HG02938 (cell line): ENCODE results near the gene CXCR3.

Source experiments
- ATAC-seq: cut with Tn5 transposase; IDR thresholded peaks from one replicate; pipeline ENCODE4 v1.9.1; 2021; ENCODE audit warnings: mild to moderate bottlenecking, moderate library complexity; ENCODE audit not compliant: unreplicated experiment

CXCR3 gene

DNA sequence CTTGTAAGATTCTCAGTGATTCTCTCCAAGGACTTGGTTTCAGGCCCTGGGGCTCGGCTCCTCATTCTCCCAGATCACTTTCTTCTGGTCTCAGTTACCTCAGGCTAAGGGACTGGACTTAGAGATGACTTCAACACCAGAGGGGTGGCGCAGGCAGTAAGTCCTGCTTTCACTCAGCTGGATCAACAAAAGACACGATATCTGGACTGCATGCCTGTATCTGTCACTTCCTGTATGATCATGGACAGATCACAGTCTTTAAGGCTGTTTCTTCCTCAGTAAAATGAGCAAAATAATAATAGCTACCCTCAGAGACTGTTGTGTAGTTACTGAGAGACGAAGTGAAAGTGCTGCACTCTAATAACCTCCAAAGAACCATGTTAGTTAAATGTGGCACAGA is 19.5 kb upstream of the CXCR3 start:
- no peak for ATAC-seq

DNA sequence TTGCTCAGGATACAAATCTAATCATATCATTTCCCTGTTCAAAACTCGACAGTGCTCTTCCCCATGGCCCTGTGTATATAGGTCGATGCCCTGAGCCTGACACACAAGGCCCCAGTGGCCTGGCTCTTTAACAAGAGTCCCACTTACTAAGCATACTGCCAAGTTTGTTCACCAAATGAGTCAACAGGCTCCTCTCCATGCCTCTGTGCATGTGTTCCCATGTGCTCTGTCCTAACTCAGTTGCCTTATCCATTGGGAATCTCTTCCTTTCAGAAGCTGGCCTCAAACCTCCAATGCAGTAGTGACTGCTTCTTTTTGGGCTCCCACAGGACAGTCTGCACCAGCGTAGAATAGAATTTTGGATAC is 18.9 kb upstream of the CXCR3 start:
- ATAC-seq = no peak

DNA sequence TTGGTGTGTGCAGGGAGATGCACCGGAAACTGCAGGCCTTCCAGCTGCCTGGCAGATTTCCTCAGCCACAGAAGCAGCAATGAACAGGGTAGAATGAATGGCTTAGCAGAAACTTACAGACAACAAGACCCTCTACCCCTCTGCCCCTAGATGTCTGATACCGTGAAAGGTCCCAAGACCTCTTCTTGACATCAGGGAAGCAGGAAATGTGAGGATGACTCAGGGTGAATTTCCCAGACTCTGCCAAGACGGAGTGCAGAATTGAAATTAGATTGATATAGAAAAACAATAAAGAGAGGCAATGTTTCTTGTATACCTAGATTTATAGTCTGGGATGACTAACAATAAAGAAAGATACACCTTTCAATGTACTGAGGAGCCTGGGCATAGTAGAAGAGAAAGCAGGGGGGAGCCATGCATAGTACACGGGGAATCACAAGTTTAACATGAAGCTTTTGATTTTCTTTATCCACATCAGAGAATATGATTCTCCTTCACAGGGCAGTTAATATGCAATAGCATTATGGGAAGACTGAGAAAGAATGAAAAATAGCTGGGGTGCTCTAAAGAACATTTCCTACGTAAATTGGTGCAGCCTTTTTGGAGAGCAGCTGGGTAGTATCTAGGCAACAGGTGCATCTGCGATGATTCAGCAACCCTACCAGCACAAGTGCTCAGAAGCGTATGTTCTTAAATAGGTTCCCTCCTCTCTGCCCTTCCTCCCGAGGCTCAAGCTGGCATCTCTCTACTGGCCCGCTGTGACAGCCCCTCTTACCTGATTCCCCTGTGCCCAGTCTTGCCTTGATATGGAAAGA is 18.3 kb upstream of the CXCR3 start:
- no peak for ATAC-seq

DNA sequence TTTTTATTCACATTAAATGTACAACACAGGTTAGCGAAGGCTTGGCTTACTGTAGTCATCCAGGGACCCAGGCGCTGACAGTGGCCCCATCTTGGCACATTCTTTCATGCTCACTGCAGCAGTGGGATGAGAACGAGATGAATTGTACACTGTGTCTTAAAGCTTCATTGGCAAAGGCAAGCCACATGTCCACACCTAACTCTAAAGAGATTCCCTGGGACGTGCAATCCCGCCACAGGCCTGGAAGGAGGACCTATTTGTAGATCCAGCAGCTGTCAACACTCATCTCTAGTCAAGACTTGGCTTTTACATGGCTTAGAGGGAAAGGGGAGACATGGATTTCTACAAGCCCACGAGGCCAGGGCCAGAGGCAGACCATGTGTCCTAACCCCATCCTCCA is 16.1 kb upstream of the CXCR3 start:
- no peak for ATAC-seq

DNA sequence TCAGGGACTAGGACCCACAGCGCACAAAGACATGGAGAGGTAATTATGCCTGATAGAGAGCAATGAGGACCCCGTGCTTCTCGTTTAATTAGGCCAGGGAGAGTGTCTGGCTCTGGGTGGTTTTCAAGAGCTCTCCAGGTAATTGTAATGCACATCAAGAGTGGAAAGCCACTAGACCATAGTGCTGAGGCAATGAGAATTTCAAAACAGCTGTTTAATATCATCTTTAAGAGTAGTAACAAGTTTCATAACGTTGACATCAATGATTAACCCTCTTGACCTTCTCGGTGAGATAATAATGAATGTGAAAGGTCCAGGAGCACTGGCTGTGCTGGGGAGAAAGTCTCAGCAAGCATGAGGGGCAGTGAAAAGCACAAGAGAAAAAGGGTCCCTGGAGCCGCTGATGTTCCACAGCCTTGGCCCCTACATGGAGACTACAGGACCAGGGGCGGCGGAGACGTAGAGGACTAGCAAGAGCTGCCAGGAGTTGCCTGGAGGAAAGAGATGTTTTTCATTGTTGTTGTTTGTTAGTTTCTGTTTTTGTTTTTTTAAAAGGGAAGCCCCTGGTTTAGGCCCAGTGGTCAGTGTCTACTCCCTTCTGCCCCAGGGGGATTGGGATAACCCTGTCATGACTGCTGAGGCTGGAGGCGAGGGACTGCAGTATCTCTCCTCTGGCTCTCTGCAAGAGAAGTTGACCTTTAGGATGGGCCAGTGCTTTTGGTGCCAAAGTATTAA is 14.8 kb upstream of the CXCR3 start:
- ATAC-seq = peak; percentile 63

DNA sequence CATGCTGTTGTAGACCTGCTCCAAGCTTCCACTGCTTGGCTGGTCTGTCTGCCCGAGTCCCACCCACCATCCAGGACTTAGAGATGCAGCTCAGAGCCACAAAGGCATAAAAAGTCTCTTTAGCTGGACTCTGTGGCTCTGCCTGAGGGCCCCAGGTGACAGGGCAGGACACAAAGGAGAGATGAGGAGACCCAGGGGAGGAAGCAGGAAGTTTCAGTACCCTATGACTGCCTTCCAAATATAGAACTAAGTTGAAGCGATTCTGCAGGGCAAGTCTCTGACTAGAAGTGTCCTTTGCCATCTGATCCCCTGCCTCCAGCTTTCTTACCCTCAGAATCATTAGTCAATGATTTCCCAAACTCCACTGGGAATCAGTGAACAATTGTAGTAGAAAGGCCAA is 11.2 kb upstream of the CXCR3 start:
- ATAC-seq = no peak

DNA sequence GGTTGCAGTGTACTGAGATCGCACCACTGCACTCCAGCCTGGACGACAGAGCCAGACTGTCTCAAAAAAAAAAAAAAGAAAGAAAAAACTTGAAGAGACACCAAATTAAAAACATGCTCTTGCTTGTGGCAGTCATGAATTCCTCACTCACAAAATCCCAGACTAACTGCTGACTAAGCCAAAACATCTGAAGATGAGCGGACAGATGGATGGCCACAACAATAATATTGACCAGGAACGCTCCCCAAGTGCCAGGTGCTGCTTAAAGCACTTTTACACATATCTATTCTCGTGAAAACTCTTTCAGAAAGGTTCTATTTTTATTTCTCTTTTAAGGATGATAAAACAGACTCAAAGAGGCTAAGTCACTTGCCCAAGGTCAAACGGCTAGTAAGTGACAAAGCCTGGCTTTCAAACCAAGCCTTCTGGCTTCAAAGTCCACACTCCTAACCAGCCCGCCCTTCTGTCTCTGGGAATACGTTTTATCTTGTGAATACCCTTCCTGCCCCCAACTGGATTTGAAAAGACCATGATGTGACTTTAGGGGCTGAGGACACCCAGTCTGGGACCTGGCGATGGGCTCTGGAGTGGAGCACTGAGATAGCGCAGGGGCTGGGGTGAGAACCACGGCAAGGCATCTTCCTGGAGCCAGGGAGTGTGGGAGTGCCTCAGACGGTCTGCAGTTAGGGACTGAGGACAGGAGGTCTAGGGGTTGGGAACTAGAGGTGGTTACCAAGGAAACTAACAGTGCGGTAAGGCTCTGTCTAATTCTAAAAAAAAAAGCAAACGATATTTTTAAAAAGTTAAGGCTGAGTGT is 9.5 kb upstream of the CXCR3 start:
- ATAC-seq = no peak

DNA sequence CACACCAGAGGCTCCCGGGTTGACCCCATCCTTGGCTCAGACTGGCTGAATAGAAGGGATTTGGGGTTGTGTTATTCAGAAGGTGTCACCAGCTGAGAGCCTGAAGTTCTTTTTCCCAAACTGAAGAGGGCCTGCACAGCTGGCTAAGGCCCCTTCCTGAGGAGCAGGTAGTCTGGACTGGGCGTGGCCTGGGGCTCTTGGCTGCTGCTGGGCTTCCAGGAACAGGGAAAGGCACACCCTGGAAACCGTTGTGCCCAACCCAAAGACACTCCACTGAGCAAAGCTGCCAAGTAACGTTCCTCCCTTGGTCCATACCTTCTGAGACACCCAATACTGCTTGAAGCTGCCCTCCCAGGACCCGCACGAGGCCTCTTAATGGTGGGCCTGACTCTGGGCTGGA is 8.3 kb upstream of the CXCR3 start:
- no peak for ATAC-seq

DNA sequence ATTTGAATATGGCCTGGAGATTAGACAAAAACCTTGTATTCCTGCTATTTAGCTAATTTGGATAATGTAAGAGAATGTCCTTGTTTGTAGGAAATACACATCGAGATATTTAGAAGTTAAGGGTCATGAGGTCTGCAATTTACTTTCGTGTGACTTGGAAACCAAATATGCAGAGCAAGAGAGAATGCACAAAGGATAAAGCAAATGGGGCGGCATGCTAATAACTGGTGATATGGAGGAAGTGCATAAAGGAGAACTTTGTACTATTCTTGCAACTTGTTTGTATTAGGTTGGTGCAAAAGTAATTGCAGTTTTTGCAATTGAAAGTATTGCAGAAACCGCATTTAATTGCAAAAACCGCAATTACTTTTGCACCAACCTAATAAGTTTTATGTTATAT is 7.2 kb upstream of the CXCR3 start:
- no peak for ATAC-seq

DNA sequence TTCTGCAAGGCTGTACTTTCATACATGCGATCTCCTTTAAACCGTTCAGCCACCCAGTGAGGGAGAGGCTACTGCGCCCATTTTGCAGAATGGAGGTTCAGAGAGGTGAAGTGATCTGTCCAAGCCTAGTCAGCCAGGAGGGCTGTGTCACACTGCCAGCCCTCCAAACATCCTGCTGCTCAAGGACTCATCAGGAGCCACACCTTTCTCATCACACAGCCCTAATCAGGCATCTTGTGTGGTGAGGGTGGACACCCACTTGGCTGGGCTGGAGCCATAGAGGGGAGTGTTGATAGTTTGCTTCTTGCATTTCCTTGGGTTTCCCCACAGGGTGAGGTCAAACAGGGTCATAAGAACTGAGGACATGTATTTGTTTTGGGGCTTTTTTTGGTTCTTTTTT is 5.4 kb upstream of the CXCR3 start:
- no peak for ATAC-seq

DNA sequence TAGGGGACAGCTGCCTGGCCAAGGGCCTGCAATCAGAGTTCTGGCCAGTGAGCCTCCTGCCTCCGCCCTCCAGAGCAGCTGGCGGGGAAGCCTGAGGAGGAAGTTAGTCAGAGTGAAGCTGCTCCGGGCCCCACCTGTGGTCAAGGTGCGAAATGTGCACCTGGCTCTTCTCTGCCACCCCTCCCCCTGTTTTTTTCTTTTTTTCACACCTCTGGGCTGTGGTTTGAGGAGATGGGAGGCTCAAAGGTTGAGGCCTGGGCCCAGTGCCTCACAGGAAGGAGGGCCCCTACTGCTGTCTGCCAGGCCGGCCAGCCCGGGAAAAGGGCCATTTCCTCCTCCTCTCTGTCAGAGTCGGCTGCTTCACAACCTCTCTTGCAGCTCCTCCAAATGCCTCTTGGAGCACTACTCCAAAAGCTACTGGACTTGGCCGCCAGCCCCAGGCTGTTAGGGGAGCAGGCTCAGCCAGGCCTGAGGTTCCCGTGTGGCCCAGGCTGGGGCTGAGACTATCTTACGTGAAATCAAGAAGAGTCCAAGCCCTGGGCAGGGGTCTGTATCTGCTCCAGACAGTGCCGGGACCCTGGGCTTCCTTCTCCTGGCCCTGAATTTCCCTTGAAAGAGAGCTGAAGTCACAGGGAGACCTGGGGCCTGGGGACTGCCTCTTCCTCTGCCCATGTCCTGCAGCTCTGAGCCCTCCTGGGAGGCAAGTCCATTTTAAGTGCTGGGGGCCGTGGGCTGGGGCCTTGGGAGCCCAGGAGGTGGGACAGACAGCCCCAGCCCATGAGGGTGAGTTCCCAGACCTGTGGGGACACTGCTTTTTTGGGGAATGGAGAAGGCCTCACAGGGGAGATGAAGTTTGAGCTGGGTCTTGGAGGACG is 4.5 kb upstream of the CXCR3 start:
- peak; percentile 51 for ATAC-seq

DNA sequence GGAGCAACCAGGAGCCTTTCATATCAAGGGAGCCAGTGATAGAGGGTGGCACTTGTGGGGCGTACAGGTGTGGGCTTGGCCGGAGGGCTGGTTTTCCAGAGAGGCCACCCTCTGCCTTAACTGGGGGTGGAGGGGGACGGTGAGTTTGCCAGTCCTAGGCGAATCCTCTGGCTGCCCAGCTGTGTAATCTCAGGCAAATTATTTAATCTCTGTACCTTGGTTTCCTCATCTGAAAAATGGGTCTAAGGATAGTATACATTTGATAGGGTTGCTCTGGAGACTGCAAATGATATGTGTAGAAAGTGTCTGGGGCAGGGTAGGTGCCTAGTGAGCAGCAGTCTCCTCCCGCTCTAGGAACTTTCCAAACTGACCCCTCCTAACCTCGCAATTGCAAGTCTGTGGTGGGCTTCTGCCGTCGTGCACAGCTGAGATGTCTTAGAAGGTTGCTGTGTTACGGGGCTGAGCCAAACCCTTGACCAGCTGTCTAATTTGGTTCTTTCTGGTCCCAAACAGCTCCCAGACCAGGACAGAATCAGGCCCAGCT is 3.8 kb upstream of the CXCR3 start:
- no peak for ATAC-seq

DNA sequence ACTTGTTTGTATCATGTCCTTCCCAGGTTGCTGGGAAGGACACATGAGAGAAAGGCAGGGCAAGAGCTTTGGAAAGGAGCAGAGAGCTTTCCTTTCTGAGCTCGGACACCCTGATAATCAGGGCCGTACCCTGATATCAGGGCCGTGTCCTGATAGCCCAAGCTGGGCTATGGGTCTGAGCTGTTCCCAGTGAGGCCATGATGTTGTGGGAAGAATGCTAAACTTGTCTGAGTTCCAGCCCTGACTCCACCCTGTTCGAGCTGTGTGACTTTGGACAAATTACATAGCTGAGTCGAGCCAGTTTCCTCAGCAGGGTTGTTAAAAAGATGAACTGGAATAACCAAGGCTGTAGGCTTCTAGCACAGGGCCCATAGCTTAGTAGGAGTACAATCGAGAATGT is 3.3 kb upstream of the CXCR3 start:
- no peak for ATAC-seq

DNA sequence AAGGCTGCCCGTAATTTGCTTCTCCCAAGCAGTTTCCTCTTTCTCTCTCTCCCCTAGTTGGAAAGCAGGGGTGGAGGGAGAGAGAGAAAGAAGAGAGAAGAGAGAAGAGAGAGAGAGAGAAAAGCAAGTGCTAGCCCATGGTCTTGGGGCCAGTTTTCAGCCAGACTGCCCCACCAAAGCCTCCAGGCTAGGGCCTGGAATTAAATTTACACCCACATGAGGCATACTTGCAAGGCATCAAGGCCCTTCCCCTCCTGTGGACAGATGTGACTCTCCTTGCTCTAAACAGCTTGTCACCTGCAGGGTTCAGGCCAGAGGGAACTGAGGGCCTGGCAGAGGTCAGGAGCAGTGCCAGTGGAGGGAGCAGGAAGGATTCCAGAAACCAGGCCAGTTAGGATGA is 1.7 kb upstream of the CXCR3 start:
- ATAC-seq = no peak

DNA sequence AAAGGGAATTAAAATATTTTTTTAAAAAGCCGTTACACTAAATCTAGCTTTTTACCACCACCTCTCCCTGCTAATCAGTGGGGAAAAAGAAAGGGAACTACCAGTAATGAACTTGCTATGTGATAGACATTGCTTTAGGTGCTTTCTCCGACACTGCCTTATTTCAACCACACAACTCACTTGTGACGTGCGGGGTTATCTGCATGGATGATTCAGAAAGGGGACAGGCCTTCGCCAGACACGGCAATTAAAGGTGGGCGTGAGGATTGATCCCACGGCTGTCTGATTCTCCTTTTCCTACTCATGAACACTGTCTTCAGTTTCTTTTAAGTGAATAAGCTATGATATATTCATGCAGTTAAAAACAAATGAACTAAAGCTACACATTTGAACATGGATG is 882 bp upstream of the CXCR3 start:
- ATAC-seq = peak; percentile 34

DNA sequence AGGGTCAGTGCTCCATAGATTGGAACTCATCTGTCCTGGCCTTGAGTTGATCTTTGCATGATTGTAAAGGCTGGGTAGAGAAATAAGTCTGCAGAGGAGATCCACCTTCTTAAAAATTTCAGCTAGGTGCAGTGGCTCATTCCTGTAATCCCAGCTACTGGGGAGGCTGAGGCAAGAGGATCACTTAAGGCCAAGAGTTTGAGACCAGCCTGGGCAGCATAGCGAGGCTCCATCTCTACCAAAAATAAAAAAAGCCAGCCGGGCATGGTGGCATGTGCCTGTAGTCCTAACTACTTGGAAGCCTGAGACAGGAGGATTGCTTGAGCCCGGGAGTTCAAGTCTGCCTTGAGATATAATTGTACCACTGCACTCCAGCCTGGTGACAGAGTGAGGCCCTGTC is 476 bp upstream of the CXCR3 start:
- ATAC-seq = no peak

DNA sequence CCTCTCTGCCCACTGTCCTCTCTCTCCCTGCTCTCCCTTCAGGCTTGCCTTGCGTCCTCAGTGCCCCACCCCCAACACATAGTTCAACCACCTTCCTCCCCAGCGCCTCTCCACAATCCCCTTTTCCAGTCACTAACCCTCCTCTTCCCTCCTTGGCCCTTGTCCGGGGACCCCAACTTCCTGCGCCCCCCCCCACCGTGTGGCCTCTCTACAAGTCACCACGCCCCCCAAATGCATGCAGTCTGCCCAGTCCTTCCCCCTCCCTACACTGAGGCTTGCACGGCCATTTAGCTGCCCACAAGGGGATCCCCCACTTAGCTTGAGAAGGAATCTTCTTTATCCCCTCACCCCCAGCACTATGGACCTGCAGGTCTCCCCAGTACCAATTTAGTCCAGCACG is 569 bp downstream of the CXCR3 start:
- no peak for ATAC-seq

DNA sequence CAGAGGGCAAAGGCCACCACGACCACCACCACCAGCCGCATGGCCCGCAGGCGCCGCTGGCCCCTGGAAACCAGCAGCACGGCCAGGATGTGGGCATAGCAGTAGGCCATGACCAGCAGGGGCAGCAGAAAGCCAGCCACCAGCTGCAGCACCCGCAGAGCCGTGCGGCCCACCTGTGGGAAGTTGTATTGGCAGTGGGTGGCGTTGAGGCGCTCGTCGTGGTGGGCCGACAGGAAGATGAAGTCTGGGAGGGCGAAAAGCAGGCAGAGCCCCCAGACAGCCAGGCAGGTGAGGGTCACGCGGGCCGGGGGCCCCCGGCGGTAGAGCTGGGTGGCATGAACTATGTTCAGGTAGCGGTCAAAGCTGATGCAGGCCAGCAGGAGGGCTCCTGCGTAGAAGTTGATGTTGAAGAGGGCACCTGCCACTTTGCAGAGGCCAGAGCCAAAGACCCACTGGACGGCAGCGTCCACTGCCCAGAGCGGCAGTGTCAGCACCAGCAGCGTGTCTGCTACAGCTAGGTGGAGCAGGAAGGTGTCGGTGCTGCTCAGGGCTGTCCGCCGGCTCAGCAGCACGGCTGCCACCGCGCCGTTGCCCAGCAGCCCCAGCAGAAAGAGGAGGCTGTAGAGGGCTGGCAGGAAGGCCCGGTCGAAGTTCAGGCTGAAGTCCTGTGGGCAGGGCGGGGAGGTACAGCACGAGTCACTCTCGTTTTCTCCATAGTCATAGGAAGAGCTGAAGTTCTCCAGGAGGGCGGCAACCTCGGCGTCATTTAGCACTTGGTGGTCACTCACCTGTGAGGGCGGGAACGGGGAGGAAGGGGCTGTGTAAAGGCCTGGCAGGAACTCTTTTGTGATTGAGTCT is 1.4 kb downstream of the CXCR3 start:
- ATAC-seq = no peak

DNA sequence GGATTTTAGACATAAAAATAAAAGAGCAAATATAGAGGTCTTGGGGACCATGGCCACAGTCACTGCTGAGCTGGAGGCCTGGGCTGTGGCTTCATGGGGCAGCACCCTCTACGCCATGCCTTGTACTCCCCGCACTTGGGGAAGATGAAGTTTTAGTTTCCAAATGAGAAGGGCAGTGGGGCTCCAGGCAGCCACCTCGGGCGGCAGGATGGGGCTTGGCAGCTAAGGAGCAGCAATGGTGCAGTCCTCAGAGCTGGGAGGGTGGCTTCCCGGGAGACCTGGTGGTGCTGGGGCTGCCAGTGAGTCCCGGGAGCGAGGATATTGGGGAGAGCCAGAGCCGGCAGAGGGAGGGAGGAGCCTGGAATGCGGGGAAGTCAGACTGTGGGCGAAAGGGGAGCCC is 2.4 kb downstream of the CXCR3 start:
- no peak for ATAC-seq

DNA sequence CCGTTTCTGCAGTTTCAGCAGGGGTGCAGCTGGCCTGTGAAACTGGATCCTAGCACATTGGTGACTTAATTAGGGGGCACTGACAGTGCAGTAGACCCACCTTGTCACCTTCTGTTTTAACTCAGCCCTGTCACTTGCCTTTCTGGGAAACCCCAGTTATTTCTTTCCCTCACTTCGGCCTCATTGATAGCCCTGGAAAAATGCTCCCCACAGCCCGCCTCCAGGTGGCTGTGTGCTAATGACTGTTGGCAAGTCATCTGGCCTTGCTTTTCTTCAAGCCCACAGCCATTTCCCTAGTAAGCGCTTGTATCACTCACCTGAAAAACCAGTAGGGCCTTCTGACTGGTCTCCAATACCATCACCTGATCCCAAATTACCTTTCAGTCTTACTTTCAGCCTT is 3.3 kb downstream of the CXCR3 start:
- ATAC-seq = no peak
